ENCODE data around the gene SLC16A12. TPM values are rescaled to one million over a fixed set of nuclear protein-coding genes. Genes with fewer than 3 reads are reported as not detected.

SLC16A12 gene
- total RNA-seq, 2 donors from 2014 or later = 0.20 to 0.24 TPM

DNA sequence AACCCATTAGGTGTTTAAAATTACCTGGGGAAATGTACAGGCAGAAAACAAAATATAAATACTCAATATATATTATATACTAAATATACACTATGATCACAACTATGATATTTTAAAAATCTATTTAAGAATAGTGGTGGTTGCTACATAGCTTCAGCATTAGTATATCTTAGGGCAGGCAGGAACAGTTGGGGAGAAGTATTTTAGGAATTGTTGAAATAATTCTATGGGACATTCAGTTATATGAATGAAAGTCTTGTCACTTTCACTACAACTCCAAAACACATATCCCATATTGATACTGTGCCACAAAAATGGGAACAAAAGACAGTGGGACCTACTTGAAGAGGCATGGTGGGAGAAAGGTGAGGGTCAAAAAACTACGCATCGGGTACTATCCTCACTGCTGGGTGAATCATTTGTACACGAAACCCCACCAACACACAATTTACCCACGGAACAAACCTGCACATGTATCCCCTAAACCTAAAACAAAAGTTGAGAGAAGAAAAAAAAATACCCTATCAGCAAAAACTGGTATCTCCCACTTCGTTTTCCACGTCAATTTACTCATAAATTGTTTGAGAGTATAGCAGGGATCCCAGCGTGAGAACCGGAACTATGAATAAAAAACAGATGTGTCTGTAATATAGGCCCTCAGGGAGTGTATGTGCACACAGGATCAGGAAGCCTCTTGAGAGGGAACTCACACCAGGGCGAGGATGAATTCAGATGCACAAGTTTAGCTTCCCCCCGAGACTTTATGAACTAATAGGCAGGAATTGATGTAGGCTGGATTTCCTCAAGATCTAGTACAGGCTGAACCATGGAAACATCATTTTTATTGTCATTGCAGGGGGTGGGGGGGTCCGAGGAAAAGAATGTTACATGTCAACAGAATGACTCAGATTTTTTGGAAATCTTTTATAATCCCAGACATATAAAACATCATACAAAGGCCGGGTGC is 16.2 kb downstream of the SLC16A12 start:
- Histone ChIP-seq H3K9me3 (no peaks in the 10 kb centered on the region), H3K4me3 (no peak overlapping the region), H3K27me3 (no peaks in the 10 kb centered on the region), H3K27ac (no peak overlapping the region), H3K36me3 (no peaks in the 10 kb centered on the region), H3K4me1 (no peaks in the 10 kb centered on the region), H3K9ac (ENCODE audit: low read depth in 2 of 2, low read length in 2 of 2) (no peak overlapping the region)
- no peak for DNase-seq
- intact Hi-C loops (cut with DNase I) = no loop called here
- TF ChIP-seq, protein P1, sequence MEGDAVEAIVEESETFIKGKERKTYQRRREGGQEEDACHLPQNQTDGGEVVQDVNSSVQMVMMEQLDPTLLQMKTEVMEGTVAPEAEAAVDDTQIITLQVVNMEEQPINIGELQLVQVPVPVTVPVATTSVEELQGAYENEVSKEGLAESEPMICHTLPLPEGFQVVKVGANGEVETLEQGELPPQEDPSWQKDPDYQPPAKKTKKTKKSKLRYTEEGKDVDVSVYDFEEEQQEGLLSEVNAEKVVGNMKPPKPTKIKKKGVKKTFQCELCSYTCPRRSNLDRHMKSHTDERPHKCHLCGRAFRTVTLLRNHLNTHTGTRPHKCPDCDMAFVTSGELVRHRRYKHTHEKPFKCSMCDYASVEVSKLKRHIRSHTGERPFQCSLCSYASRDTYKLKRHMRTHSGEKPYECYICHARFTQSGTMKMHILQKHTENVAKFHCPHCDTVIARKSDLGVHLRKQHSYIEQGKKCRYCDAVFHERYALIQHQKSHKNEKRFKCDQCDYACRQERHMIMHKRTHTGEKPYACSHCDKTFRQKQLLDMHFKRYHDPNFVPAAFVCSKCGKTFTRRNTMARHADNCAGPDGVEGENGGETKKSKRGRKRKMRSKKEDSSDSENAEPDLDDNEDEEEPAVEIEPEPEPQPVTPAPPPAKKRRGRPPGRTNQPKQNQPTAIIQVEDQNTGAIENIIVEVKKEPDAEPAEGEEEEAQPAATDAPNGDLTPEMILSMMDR (IDR thresholded peaks at IDR 0.05) = no peak

DNA sequence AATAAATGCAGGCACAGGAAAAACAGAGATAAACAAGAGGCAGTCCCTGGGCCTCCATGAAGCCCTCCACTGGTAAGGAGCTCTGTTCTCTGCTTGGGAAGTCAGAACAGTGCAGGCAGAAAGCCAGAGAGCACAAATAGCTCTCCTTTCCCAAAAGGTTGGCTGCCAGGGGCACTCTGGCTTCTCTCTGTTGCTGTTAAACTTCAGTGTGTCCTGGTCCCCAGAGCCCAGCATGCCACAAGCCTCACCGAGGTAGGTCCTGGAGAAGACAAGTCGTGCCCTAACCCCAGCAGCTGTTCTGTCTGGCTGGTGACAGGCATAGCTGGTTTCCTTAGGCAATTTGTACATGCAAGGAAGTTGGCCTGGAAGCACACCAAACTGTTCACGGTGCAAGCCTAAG is 17.3 kb downstream of the SLC16A12 start:
- intact Hi-C loops (cut with DNase I) = no loop called here
- TF ChIP-seq, protein P1 (IDR thresholded peaks at IDR 0.05) = no peak
- no peak overlapping the region for H3K4me3 ChIP-seq
- no peaks in the 10 kb centered on the region for H3K27me3 ChIP-seq
- H3K9ac ChIP-seq (ENCODE audit: low read depth in 2 of 2, low read length in 2 of 2) = no peak overlapping the region
- no peak for DNase-seq
- no peaks in the 10 kb centered on the region for H3K36me3 ChIP-seq
- no peaks in the 10 kb centered on the region for H3K4me1 ChIP-seq
- H3K9me3 ChIP-seq = no peaks in the 10 kb centered on the region
- no peak overlapping the region for H3K27ac ChIP-seq

DNA sequence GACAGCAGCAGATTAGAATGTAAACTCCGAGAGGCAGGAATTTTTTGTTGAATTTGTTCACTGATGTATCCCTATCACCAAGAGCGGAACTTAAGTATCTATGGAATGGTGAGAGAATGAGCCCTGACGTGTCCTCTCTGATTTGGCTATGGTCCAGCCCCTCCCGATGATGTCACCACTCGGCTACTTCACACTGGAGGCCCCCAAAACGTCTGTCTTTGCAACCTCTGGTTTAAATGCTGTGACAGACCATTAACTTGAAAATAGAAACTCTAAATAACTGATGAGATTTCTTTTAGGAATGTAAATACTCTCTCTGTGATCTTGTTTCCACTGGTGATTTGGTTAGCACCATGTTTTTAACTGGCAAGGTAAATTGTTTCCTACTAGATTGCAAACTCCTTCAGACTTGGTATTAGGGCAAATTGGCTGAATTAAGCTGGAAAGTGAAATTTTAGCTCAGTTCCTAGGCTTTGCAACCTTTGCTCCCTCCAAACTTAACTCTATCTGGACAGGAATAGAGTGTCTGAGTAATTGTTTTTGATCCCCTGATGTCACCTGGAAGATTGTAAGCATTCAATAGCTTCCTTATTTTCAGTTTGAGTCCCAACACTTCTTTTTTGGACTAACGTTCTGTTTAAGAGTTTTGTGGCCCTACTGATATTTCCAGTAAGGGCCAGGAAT is 19.1 kb downstream of the SLC16A12 start:
- Histone ChIP-seq H3K36me3 (no peaks in the 10 kb centered on the region), H3K9ac (ENCODE audit: low read depth in 2 of 2, low read length in 2 of 2) (no peak overlapping the region), H3K27ac (peak overlapping the region; percentile 3), H3K27me3 (no peaks in the 10 kb centered on the region), H3K9me3 (no peaks in the 10 kb centered on the region), H3K4me3 (no peak overlapping the region), H3K4me1 (no peaks in the 10 kb centered on the region)
- TF ChIP-seq, protein P1 (IDR thresholded peaks at IDR 0.05) = no peak
- intact Hi-C loops (cut with DNase I) = no loop called here
- peak; percentile 32 for DNase-seq

DNA sequence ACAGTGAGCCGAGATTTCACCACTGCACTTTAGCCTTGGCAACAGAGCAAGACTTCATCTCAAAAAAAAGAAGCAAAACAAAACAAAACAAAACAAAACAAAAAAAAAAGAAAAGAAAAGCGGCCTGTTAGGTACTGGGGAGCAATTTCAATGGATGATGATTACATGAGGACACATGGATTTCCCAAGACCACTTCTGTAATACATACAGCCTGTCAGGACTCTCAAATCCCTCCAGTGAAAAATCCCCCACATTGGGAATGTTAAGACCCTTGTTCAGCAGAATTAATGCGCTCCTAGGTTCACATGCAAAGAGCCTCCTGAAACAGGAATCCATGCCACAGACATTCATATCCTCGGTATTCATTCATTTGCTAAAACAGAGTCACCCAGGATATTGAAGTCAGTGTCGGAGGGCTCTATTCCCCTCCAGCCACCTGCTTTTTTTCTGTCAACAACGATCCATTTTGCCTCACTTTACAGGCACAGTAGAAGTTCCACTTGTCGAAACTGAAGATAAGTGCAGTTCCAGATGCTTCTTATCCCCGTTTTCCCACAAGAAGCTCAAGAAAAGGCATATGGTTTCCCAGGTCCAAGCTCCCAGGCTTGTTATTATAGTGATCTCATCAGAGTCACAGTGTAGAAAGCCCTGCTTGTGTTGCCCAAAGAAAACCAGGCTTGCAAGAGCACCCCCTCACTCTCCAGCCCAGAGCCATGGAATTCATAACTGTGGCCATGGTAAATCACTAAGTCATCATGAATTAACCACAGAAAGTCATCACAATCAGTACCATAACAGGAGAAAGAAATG is 20.2 kb downstream of the SLC16A12 start:
- H3K9ac ChIP-seq (ENCODE audit: low read depth in 2 of 2, low read length in 2 of 2) = no peak overlapping the region
- H3K27me3 ChIP-seq = no peaks in the 10 kb centered on the region
- no peak overlapping the region for H3K27ac ChIP-seq
- intact Hi-C loops (cut with DNase I) = no loop called here
- TF ChIP-seq, protein P1 (IDR thresholded peaks at IDR 0.05) = no peak
- no peak overlapping the region for H3K4me3 ChIP-seq
- no peaks in the 10 kb centered on the region for H3K9me3 ChIP-seq
- DNase-seq = no peak
- H3K36me3 ChIP-seq = no peaks in the 10 kb centered on the region
- no peaks in the 10 kb centered on the region for H3K4me1 ChIP-seq

DNA sequence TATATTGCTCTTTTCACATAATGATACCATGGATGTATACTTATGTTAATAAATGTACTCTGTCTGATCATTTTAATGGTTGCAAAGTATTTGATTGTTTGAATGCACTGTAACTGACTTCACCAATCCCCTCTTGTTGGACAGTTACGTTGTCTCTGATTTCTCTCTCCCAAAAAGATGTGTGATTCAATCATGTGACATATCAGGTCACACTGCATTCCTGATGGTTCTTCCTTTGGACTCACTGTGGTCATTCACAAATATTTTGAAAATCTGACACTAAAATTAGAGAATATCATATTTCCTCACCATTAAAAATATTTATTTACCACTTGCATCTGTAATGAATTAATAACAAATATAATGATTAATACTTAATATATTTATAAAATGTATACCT is 22.2 kb downstream of the SLC16A12 start:
- H3K27me3 ChIP-seq = no peaks in the 10 kb centered on the region
- no peaks in the 10 kb centered on the region for H3K4me1 ChIP-seq
- no peak overlapping the region for H3K27ac ChIP-seq
- no peaks in the 10 kb centered on the region for H3K36me3 ChIP-seq
- no peak overlapping the region for H3K9ac ChIP-seq (ENCODE audit: low read depth in 2 of 2, low read length in 2 of 2)
- no peak overlapping the region for H3K4me3 ChIP-seq
- intact Hi-C loops (cut with DNase I) = no loop called here
- no peaks in the 10 kb centered on the region for H3K9me3 ChIP-seq
- TF ChIP-seq, protein P1 (IDR thresholded peaks at IDR 0.05) = no peak
- no peak for DNase-seq
